ENCODE data around the gene NMRK1. TPM values are rescaled to one million over a fixed set of nuclear protein-coding genes. Genes with fewer than 3 reads are reported as not detected.

The NMRK1 gene
- 18.8 TPM for polyA plus RNA-seq (ENCODE audit: insufficient read length)
- long read RNA-seq, donor 1, partial matches to known transcripts, result 0 of 10 reads
- long read RNA-seq, donor 1, other reads (novel, unspliced or antisense), result 0 of 10 reads
- long read RNA-seq, donor 2, partial matches to known transcripts, result 0 of 9 reads
- long read RNA-seq, donor 2, other reads (novel, unspliced or antisense), result 0 of 9 reads
- long read RNA-seq, donor 3, partial matches to known transcripts, result 0 of 3 reads
- long read RNA-seq, donor 3, other reads (novel, unspliced or antisense), result 0 of 3 reads
- long read RNA-seq, donor 4, partial matches to known transcripts, result 0 of 1 reads
- long read RNA-seq, donor 4, other reads (novel, unspliced or antisense), result 0 of 1 reads
- long read RNA-seq, donor 5, transcript NMRK1-201 (9 exons, 1,185 nt), result major isoform, 14 of 23 reads
- long read RNA-seq, donor 5, partial matches to known transcripts, result 0 of 23 reads
- long read RNA-seq, donor 5, other reads (novel, unspliced or antisense), result 0 of 23 reads
- long read RNA-seq, donor 6, transcript NMRK1-201 (9 exons, 1,185 nt), result major isoform, 5 of 6 reads
- long read RNA-seq, donor 6, partial matches to known transcripts, result 0 of 6 reads
- long read RNA-seq, donor 6, other reads (novel, unspliced or antisense), result 0 of 6 reads
- long read RNA-seq, donor 7, transcript NMRK1-201 (9 exons, 1,185 nt), result major isoform, 10 of 14 reads
- long read RNA-seq, donor 7, partial matches to known transcripts, result 0 of 14 reads
- long read RNA-seq, donor 7, other reads (novel, unspliced or antisense), result 0 of 14 reads
- long read RNA-seq, donor 8, partial matches to known transcripts, result 0 of 4 reads
- long read RNA-seq, donor 8, other reads (novel, unspliced or antisense), result 0 of 4 reads

- peak; percentile 95 for DNase-seq
Observed at GRCh38 chr9:75087824-75088645, at the start of gene NMRK1, which contains the start of gene OSTF1. TSS of gene NMRK1 (minus strand) at chr9:75088155. CDS start at chr9:75083115, 5,040 bp downstream. TSS of gene OSTF1 (plus strand) at chr9:75088514. CDS start at chr9:75088693, 179 bp downstream.

- DNase-seq, result no peak
Observed at GRCh38 chr9:75134495-75134894, 46.5 kb upstream of the NMRK1 start.

DNA sequence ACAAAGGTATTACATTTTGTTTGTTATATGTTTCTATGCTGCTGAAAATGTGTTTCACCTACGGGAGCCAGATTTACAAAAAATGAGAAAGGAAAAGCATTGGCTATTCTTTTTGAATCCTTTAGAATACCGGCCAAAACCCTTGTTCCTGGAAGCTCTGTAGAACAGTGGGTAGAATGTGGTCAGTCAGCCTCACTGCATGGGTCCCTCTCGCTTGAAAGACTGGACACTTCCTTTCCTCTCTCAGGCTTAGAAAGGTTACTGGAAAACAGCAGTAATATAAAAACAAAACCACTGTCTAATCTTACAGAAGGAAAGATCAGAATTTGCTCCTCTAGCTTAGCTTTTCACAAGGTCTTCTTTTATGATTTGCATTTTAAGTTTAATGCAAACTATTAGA is 45.4 kb upstream of the NMRK1 start:
- no peak for DNase-seq

- DNase-seq, result no peak
Observed at GRCh38 chr9:75132244-75132643, 44.3 kb upstream of the NMRK1 start.

- DNase-seq, result no peak
Observed at GRCh38 chr9:75131700-75132099, 43.7 kb upstream of the NMRK1 start.

- DNase-seq, result no peak
Observed at GRCh38 chr9:75130621-75131230, 42.8 kb upstream of the NMRK1 start.

DNA sequence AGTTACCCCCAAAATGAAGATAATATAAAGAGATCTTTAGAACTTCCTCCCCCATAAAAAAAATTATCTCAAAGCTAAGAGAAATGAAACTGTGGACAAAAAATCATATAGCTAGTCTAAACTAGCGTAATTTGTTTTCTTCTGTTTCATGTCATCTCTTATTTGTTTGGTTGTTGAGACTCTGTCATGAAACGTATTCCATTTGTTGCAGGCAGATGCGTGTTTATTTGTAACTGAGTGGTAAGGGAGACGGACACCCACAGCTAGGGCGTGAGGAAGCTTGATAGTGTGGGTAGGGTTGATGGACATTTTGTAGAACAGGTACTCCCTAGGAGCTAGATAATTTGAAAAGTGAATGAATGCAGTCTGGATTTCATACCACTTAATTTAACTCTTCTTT is 42.2 kb upstream of the NMRK1 start:
- no peak for DNase-seq

GRCh38 chr9:75128535-75128934 is 40.6 kb upstream of the NMRK1 start:
- DNase-seq, result no peak

- no peak for DNase-seq
Observed at GRCh38 chr9:75123696-75124095, 35.7 kb upstream of the NMRK1 start.

- no peak for DNase-seq
Observed at GRCh38 chr9:75121914-75122558, 34.1 kb upstream of the NMRK1 start.

- DNase-seq, result no peak
Observed at GRCh38 chr9:75120686-75121085, 32.7 kb upstream of the NMRK1 start.

DNA sequence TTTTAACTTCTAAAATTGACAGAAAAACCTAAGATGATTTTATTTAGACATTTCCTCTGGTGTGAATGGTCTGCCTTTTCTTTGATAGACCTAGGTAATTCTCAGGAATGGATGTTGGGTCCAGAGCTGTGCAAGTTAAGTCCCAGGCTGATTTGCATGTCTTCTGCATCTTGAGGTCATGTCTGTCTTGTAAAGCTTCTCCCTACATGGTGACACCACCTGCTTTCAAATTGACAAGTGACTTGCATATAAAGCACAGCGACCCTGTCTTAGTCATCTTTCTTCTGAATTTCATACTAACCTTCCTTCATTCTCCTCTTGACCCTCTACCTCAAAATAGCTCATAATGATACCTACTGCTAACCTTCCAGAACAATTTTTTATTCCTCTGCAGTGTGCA is 29.6 kb upstream of the NMRK1 start:
- DNase-seq, result no peak

GRCh38 chr9:75116306-75116705 is 28.4 kb upstream of the NMRK1 start:
- DNase-seq, result no peak

GRCh38 chr9:75112789-75113188 is 24.8 kb upstream of the NMRK1 start:
- DNase-seq, result no peak

DNA sequence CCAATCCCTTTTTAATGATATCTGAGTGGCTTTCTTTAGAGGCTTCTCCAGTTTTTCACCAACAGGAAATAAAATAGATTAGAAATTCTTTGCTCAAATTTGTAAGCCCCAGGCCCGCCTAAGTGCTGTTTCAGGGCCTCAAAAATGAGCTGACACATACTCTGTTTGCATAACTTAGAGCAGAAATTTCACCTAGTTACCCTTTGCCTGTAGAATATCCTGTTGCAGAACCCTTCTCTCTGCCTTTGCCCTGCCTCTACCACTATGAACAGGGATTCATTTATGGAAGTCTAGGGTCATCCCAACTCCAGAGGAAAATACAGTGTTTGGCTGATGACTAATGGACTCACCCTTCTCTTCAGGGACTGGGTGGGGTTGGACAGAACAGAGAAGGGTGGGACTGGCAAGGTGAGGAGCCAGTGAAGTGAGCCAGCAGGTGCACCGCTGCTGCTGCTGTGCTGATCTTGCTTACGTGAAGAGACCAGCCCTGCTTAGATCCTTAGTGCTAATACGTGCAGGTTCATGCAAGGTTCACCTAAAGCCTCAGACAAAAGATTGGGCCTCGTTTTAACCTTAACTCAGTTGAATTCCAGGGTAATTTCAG is 23.2 kb upstream of the NMRK1 start:
- DNase-seq, result no peak

DNA sequence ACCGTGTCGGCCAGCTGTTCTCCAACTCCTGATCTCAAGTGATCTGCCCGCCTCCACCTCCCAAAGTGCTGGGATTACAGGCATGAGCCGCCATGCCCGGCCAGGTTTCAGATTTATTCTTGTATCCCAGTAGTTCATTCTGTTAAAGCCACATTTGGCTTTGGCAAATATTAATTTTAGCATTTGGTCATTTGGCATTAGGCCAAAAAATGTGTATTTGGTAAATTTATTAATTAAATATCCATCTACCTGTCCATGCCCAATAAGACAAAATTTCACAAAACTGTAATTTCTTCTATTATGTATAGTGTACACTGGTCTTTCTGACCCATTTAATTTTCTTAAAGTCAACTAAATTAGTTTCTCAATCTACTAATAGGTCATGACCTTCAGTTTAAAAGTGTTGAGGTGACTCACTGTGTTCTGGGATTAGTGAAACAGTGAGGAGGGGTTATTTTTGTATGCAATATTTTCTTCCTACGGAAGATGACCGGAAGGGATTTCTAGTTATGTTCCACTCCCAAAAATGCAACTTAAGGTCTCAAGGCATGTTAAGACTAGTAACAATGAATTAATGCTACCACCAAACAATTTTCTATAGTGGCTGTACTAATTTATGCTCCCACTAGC is 21.4 kb upstream of the NMRK1 start:
- no peak for DNase-seq

DNA sequence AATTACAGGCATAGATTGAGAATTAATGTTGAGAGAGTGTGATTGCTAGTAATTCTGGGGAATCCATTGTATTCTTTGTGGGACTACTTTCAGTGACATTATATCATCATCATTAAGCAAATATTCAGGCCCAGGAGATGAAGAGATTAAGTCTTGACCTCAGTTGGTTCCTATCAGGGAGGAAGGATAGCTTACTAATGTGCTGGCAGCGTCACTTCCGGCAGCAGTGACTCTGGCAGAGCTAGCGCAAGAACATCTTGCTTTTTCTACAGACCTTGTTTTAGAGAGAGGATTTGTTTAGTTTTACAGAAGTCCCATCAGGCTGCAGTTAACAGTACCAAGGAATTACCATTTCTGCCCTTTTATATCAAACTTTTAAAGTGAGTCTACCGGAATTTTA is 20.6 kb upstream of the NMRK1 start:
- no peak for DNase-seq

GRCh38 chr9:75106857-75107256 is 18.9 kb upstream of the NMRK1 start:
- DNase-seq, result peak; percentile 49

- DNase-seq, result no peak
Observed at GRCh38 chr9:75105841-75106240, 17.9 kb upstream of the NMRK1 start.

- DNase-seq, result no peak
Observed at GRCh38 chr9:75105019-75105540, 17.1 kb upstream of the NMRK1 start.
